Upper lobe of left lung (tissue), 4 donors: ENCODE results near the gene DDX31.

Experiments used
- CTCF ChIP-seq, 6 experiments: fragments of 450-650 bp in 4 of 6; fragments of 200-600 bp in 2 of 6; sonication (generic) in 2 of 6; IDR thresholded peaks; one replicate each; pipeline ENCODE4 v1.5.1; 2016 to 2019; ENCODE audit warnings: antibody characterized with exemption in 6 of 6
- POLR2A ChIP-seq, 4 donors: fragments of 450-650 bp; IDR thresholded peaks; one replicate each; pipeline ENCODE4 v1.5.1; 2016 to 2017; ENCODE audit warnings: antibody characterized with exemption in 4 of 4, mild to moderate bottlenecking in 2 of 4

- TF ChIP-seq POLR2A (IDR thresholded peaks at IDR 0.05): no peak
- TF ChIP-seq CTCF (IDR thresholded peaks at IDR 0.05): no peak
Observed at GRCh38 chr9:132562306-132562573, 107.5 kb downstream of the DDX31 start.
